Daoy (cell line): ENCODE results near the gene CRCP. TPM values are rescaled to one million over a fixed set of nuclear protein-coding genes. Genes with fewer than 3 reads are reported as not detected.
"Not testable (repeated sequence)": the region's sequence is repeated elsewhere in the genome, so short reads cannot be mapped to it uniquely, and the experiment has no call there.

ENCODE experiments used
- DNase-seq: peaks from one replicate; pipeline ENCODE4 v3.0.0-alpha.2; 2015; ENCODE audit warnings: low read depth
- total RNA-seq: library from RNA; depleted of rRNA; stranded (reverse); fragments of >200 nt; shearing (Covaris generic); gene quantifications from 2 replicates; pipeline ENCODE4 v1.2.3, GENCODE V29; 2014; rRNA removed

Gene CRCP
- 94.3 and 98.6 TPM in 2 replicates for total RNA-seq

GRCh38 chr7:66114743-66115649 lies at the start of gene CRCP:
Gene CRCP, plus strand, starts transcription at chr7:66114847. Its CDS starts 116 bp downstream, at chr7:66114963.
- DNase-seq = peak; percentile 94

- DNase-seq = no peak
These were observed 44.9 kb upstream of the CRCP start for GRCh38 chr7:66069732-66070131.

- no peak for DNase-seq
These were observed 44.4 kb upstream of the CRCP start for GRCh38 chr7:66070222-66070621.

GRCh38 chr7:66072208-66072607 lies 42.4 kb upstream of the CRCP start:
- not testable (repeated sequence) for DNase-seq

- peak; percentile 98 for DNase-seq
These were observed 38.8 kb upstream of the CRCP start, which contains the start of gene ASL for GRCh38 chr7:66075590-66076461. Gene ASL, plus strand, starts transcription at chr7:66075819. Its CDS starts 263 bp downstream, at chr7:66076082.

- no peak for DNase-seq
These were observed 38.0 kb upstream of the CRCP start for GRCh38 chr7:66076462-66077329.

- DNase-seq = no peak
These were observed 36.6 kb upstream of the CRCP start for GRCh38 chr7:66078067-66078466.

GRCh38 chr7:66082083-66082482 lies 32.6 kb upstream of the CRCP start:
- no peak for DNase-seq

- no peak for DNase-seq
These were observed 31.7 kb upstream of the CRCP start for GRCh38 chr7:66082886-66083415.

- DNase-seq = no peak
These were observed 31.0 kb upstream of the CRCP start for GRCh38 chr7:66083677-66084076.

GRCh38 chr7:66088861-66089838 lies 25.5 kb upstream of the CRCP start:
- DNase-seq = no peak

GRCh38 chr7:66092654-66093053 lies 22.0 kb upstream of the CRCP start:
- DNase-seq = no peak

- DNase-seq = no peak
These were observed 19.6 kb upstream of the CRCP start for GRCh38 chr7:66095010-66095409.

GRCh38 chr7:66099232-66099550 lies 15.5 kb upstream of the CRCP start:
- no peak for DNase-seq

GRCh38 chr7:66099551-66100407 lies 14.9 kb upstream of the CRCP start:
- peak; percentile 96 for DNase-seq

GRCh38 chr7:66100408-66101050 lies 14.1 kb upstream of the CRCP start:
- no peak for DNase-seq

- not testable (repeated sequence) for DNase-seq
These were observed 12.5 kb upstream of the CRCP start for GRCh38 chr7:66102168-66102567.

GRCh38 chr7:66103994-66104393 lies 10.7 kb upstream of the CRCP start:
- DNase-seq = not testable (repeated sequence)
